B cell (primary cell): ENCODE data around the gene DCHS1.

Experiments
- CTCF ChIP-seq: fragments of 200-600 bp; IDR thresholded peaks from one replicate; pipeline ENCODE4 v1.8.0; 2022; ENCODE audit warnings: antibody characterized with exemption, mild to moderate bottlenecking
- EZH2 ChIP-seq: IDR thresholded peaks from 2 replicates; pipeline ENCODE4 v1.6.1; 2012; ENCODE audit warnings: borderline replicate concordance, low read depth, mild to moderate bottlenecking, moderate library complexity, low read length; ENCODE audit not compliant: insufficient read depth, poor library complexity, severe bottlenecking

GRCh38 chr11:6694229-6694535, 38.6 kb upstream of the DCHS1 start:
- TF ChIP-seq CTCF (no peak), EZH2 (no peak)
